Brain microvascular endothelial cell (primary cell): ENCODE data around the gene SYT2.
"Not testable (repeated sequence)": the region's sequence is repeated elsewhere in the genome, so short reads cannot be mapped to it uniquely, and the experiment has no call there.

ENCODE experiments used
- DNase-seq: peaks from one replicate; pipeline ENCODE4 v3.0.0-alpha.2; 2020
- H3K27ac ChIP-seq: fragments of 250-450 bp; sonication (Bioruptor Pico); 2 replicates; pipeline ENCODE4 v1.5.1; 2020; ENCODE audit warnings: mild to moderate bottlenecking, moderate library complexity
- H3K27me3 ChIP-seq: fragments of 250-450 bp; sonication (Bioruptor Pico); replicated peaks from 2 replicates; pipeline ENCODE4 v1.5.1; 2020; ENCODE audit warnings: mild to moderate bottlenecking
- H3K36me3 ChIP-seq: fragments of 250-450 bp; sonication (Bioruptor Pico); replicated peaks from 2 replicates; pipeline ENCODE4 v1.5.1; 2020; ENCODE audit warnings: mild to moderate bottlenecking
- H3K4me3 ChIP-seq: 2 replicates; pipeline ENCODE4 v1.5.1; 2011; ENCODE audit warnings: low read depth, mild to moderate bottlenecking, control low read depth, low read length, moderate library complexity
- in situ Hi-C: cut with HindIII; loops from 2 replicates; pipeline ENCODE4 v1.10.0; 2017; ENCODE audit warnings: low sequenced_read_pairs, low pct_ligation_motif_present
- TF ChIP-seq, protein P1 (sequence below): IDR thresholded peaks from 2 replicates; pipeline ENCODE4 v1.5.1; 2011; ENCODE audit warnings: low read depth, mild to moderate bottlenecking, moderate library complexity, low read length, control low read depth, inconsistent platforms; ENCODE audit errors: missing control alignments

Gene SYT2

DNA sequence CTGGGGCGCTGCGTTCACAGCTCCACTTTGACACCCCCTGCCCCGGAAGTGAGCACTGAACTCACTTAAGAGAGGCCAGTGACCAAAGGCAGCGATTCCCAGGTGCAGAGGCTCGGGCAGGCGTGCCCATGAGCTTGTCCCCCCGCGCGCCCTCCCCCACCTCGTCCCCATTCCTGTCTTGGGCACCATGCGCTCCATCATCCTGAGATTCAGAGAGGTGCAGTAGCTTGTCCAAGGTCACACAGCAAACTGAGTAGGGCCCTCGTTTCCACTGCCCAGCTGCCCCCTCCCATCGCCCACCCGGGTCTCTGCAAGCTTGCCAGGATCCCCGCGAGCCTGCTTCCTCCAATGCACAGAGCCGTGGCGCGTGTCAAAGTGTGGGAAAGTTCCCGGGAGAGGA is 68.0 kb downstream of the SYT2 start:
- in situ Hi-C loops = no loop called here
- H3K27ac ChIP-seq = no peak overlapping the region
- DNase-seq = no peak
- H3K36me3 ChIP-seq = no peaks in the 10 kb centered on the region
- H3K4me3 ChIP-seq = no peak overlapping the region
- peaks cover 60% of the 10 kb centered on the region for H3K27me3 ChIP-seq
- TF ChIP-seq, protein P1, sequence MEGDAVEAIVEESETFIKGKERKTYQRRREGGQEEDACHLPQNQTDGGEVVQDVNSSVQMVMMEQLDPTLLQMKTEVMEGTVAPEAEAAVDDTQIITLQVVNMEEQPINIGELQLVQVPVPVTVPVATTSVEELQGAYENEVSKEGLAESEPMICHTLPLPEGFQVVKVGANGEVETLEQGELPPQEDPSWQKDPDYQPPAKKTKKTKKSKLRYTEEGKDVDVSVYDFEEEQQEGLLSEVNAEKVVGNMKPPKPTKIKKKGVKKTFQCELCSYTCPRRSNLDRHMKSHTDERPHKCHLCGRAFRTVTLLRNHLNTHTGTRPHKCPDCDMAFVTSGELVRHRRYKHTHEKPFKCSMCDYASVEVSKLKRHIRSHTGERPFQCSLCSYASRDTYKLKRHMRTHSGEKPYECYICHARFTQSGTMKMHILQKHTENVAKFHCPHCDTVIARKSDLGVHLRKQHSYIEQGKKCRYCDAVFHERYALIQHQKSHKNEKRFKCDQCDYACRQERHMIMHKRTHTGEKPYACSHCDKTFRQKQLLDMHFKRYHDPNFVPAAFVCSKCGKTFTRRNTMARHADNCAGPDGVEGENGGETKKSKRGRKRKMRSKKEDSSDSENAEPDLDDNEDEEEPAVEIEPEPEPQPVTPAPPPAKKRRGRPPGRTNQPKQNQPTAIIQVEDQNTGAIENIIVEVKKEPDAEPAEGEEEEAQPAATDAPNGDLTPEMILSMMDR = no peak

DNA sequence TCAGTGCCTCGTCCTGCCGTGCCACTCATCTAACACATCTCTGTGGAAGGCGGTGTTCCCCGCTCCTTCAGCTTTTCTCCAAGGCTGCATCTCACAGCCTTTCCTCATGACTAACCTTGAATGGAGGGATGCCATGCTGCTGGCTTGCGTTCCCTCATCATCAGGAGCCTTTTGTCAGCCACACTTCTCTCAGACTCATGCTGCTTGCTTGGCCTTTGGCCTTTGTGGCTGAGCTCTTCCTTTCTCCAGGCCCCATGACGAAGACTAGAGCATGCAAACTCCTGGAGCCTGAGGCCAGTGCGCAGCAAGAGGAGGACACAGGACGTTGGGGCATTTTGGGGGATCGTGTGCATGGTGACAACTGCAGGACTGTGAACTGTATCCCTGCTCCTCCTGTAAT is 70.8 kb downstream of the SYT2 start:
- peak; percentile 71 for DNase-seq

DNA sequence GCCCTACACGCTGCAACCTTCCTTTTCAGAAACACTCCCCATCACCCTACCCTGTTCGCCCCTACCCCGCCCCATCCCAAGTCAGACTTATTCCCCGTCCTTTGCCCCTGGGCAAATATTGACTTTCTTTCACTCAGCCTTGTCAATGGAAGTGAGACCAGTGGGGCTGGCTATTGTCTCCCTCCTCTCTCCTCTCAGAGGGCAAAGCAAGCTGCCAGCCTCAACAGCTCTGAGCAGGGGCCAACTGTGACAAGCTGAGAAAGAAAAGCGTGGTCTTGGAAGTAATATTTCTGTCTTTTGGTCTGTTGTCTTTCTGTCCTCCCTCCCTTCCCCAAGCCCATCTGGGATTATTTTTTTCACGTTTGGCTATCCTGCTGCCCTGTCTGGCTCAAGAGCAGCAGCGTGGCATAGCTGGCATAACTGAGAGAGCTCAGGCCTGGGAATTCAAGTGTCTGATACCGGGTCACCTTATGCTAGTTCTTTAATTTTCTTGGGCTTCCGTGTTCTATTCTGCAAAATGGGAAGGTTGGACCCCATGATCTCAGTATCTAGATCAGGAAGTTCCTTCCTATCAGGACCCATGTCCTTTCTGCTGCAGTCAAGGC is 71.5 kb downstream of the SYT2 start:
- H3K27ac ChIP-seq, in situ Hi-C loops, H3K36me3 ChIP-seq, DNase-seq, H3K4me3 ChIP-seq: not testable (repeated sequence)
- peaks cover 35% of the 10 kb centered on the region for H3K27me3 ChIP-seq

More for the DNA sequence above, 70.8 kb downstream of the SYT2 start:
- Histone ChIP-seq H3K27me3 (peaks cover 42% of the 10 kb centered on the region), H3K4me3 (no peak overlapping the region), H3K27ac (no peak overlapping the region), H3K36me3 (no peaks in the 10 kb centered on the region)
- in situ Hi-C loops = no loop called here
- TF ChIP-seq, protein P1 = no peak

DNA sequence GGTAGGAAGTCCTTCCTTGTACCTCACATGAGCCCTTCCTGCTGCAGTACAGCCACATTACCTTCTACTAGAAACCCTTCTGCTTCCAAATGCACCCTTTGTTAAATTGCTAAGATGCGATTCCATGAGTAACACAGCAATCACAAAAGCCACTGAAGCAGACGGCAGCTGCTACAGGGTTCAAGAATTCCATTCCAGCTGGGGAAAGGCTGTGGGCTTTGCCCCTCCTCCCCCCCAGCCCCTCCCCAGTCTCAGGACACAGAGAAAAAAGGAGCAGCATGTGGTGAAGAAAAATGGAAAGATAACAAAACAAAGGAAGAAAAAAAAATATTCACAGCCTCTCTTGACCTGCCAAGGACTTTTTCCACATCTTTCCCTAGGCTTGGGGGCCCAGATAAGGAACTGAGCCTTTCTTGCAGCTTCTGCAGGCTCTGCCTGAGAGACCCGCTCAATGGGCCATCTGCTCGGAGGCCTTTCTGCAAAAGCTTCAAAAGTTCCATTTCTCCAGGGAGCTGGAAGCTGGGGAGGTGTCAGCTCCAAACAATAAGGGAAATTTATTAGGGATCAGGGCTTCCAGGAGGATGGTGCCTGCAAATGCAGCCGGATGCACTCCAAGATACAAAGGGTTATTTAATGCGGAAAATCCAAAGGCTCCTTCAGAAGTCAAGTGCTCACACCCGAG is 72.1 kb downstream of the SYT2 start:
- in situ Hi-C loops = no loop called here
- TF ChIP-seq, protein P1 = no peak
- Histone ChIP-seq H3K36me3 (no peaks in the 10 kb centered on the region), H3K27me3 (peaks cover 30% of the 10 kb centered on the region), H3K4me3 (no peak overlapping the region), H3K27ac (no peak overlapping the region)
- no peak for DNase-seq

DNA sequence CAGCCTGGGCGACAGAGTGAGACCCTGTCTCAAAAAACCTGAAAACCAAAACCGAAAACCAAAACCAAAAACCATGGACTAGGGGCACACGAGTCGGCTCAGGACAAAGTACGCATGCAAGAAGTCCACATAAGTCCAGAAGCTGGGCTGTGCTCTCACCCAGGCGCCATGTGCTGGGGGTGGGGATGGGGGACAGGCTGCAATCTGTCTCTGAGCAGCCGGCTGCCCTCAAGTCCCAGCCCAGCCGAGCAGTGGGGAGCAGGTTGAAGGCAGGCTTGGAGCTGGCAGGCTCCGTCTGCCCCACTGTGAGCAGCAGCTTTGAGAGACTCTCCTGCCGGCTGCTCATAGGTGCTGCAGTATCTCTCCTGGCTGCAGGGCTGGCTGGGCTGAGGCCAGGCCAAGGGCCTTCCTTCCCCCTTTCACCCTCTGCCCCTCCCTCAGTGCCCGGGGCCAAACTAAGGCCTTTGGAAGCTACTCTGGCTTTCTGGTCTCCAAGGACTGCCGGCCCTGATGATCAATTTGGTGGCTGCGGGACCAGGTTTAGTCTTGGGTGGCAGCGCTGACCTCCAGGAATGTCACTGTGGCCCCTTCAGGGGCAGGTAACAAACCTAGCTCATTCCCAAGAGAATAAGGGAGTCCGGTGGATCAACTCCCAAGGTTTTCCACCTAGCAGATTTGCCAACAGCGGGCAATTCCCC is 72.8 kb downstream of the SYT2 start:
- H3K36me3 ChIP-seq, H3K27ac ChIP-seq, H3K4me3 ChIP-seq, in situ Hi-C loops, DNase-seq: not testable (repeated sequence)
- H3K27me3 ChIP-seq = peaks cover 25% of the 10 kb centered on the region

DNA sequence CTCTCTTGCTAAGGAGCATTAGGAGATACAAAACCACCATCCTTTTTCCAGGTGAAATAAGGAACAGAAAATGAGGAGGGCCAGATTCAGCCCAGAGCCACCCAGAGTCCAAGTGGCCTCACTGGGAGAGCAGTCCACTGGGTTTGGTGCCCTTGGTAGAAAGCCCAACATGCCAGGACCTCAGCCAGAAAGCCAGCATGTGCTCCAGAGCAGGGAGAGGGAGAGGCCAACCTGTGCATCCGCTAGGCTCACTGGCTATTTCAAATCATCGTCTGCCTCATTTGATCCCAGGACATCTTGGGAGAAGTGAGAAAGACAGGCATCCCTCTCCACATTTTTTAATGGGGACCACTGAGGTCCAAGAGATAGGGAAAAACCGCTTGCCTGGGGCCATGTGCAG is 74.1 kb downstream of the SYT2 start:
- in situ Hi-C loops, DNase-seq, H3K4me3 ChIP-seq, H3K27ac ChIP-seq, H3K36me3 ChIP-seq: not testable (repeated sequence)
- peaks cover 13% of the 10 kb centered on the region for H3K27me3 ChIP-seq

DNA sequence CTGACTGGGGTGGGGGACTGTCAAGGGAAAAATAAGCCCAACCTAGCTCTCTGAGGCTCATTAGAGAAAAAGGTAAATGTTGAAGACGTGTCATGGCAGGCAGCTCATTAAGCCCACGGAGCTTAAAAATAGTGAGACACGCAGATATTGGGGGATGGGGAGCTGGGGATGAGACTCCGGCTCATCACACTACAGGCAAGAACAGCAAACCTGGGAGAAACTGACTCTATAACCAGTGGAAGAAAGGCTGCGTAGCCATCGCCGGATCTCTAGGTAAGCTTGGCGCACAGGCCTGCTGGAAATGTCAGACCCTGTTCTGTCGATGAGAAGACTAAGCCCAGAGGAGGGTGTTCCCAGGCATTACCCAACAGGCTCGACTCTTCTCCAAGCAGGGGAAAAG is 78.0 kb downstream of the SYT2 start:
- TF ChIP-seq, protein P1 = no peak
- no peak overlapping the region for H3K4me3 ChIP-seq
- DNase-seq = no peak
- peaks cover 12% of the 10 kb centered on the region for H3K27me3 ChIP-seq
- in situ Hi-C loops = no loop called here
- H3K27ac ChIP-seq = no peak overlapping the region
- no peaks in the 10 kb centered on the region for H3K36me3 ChIP-seq
